HG03025 (cell line): Measurements from ENCODE around the gene ZIC1.

Experiments used
- ATAC-seq: cut with Tn5 transposase; IDR thresholded peaks from one replicate; pipeline ENCODE4 v1.9.1; 2021; ENCODE audit warnings: mild to moderate bottlenecking, moderate library complexity; ENCODE audit not compliant: unreplicated experiment, low FRiP score

The ZIC1 gene

GRCh38 chr3:147407498-147408187 is 1.5 kb upstream of the ZIC1 start:
- no peak for ATAC-seq

- no peak for ATAC-seq
Observed at GRCh38 chr3:147408188-147409100, 721 bp upstream of the ZIC1 start.

- no peak for ATAC-seq
Observed at GRCh38 chr3:147410116-147410525, 956 bp downstream of the ZIC1 start.

GRCh38 chr3:147410526-147411237 is 1.5 kb downstream of the ZIC1 start:
- ATAC-seq: no peak

GRCh38 chr3:147411238-147411814 is 2.2 kb downstream of the ZIC1 start:
- no peak for ATAC-seq

GRCh38 chr3:147411815-147412241 is 2.7 kb downstream of the ZIC1 start:
- no peak for ATAC-seq

- no peak for ATAC-seq
Observed at GRCh38 chr3:147412261-147412916, 3.2 kb downstream of the ZIC1 start.

GRCh38 chr3:147412917-147413685 is 3.9 kb downstream of the ZIC1 start:
- ATAC-seq: no peak

GRCh38 chr3:147413686-147414389 is 4.7 kb downstream of the ZIC1 start:
- ATAC-seq: no peak

GRCh38 chr3:147414390-147415138 is 5.4 kb downstream of the ZIC1 start:
- no peak for ATAC-seq

GRCh38 chr3:147415286-147415685 is 6.1 kb downstream of the ZIC1 start:
- no peak for ATAC-seq

GRCh38 chr3:147415874-147416273 is 6.7 kb downstream of the ZIC1 start:
- ATAC-seq: no peak

- no peak for ATAC-seq
Observed at GRCh38 chr3:147416931-147417330, 7.8 kb downstream of the ZIC1 start.

GRCh38 chr3:147417551-147418295 is 8.6 kb downstream of the ZIC1 start:
- no peak for ATAC-seq

GRCh38 chr3:147418371-147418781 is 9.2 kb downstream of the ZIC1 start:
- no peak for ATAC-seq

- ATAC-seq: no peak
Observed at GRCh38 chr3:147418808-147419701, 9.9 kb downstream of the ZIC1 start.
